H1 (cell line): ENCODE measurements around the gene CNDP1. TPM values are rescaled to one million over a fixed set of nuclear protein-coding genes. Genes with fewer than 3 reads are reported as not detected.
"Not testable (repeated sequence)": the region's sequence is repeated elsewhere in the genome, so short reads cannot be mapped to it uniquely, and the experiment has no call there.

ENCODE experiments used
- CTCF ChIA-PET: fragments of 300-600 bp; sonication (Branson Sonifier 250); formaldehyde crosslinking; loops from one replicate; lab custom pipeline; 2021; ENCODE audit not compliant: partially characterized antibody; lab: Charles Lee
- POLR2A ChIA-PET: fragments of 300-600 bp; sonication (Branson Sonifier 250); formaldehyde crosslinking; loops from one replicate; lab custom pipeline; 2021; ENCODE audit warnings: inconsistent platforms; ENCODE audit not compliant: partially characterized antibody; lab: Charles Lee
- DNase-seq, 2 experiments: peaks; one replicate each; pipeline versions ENCODE4 v3.0.0 to v3.0.0-alpha.2; 2010 to 2022; ENCODE audit warnings: low spot score in 2 of 2, low read depth in 1 of 2, mixed read lengths in 1 of 2
- FAIRE-seq: peaks from 2 replicates; lab custom pipeline; 2011; peaks lifted over from hg19 to GRCh38; lab: Jason Lieb, UNC
- H2AFZ ChIP-seq: 2 replicates; pipeline ENCODE4 v1.8.1; 2012; ENCODE audit warnings: low read length, inconsistent platforms
- H2AK5ac ChIP-seq: 2 replicates; pipeline ENCODE4 v1.6.1; 2013; ENCODE audit warnings: low read depth, low read length
- H2BK120ac ChIP-seq: replicated peaks from 2 replicates; pipeline ENCODE3; 2013; ENCODE audit warnings: low read depth, low read length, inconsistent platforms
- H2BK12ac ChIP-seq: 2 replicates; pipeline ENCODE4 v1.6.1; 2013; ENCODE audit warnings: low read depth, low read length
- H2BK15ac ChIP-seq: 2 replicates; pipeline ENCODE4 v1.6.1; 2013; ENCODE audit warnings: low read length
- H2BK20ac ChIP-seq: 2 replicates; pipeline ENCODE4 v1.6.1; 2013; ENCODE audit warnings: low read length
- H2BK5ac ChIP-seq: 2 replicates; pipeline ENCODE4 v1.6.1; 2013; ENCODE audit warnings: low read depth, low read length
- H3K14ac ChIP-seq: 2 replicates; pipeline ENCODE4 v1.6.1; 2013; ENCODE audit warnings: inconsistent platforms; ENCODE audit not compliant: insufficient read length
- H3K18ac ChIP-seq: 2 replicates; pipeline ENCODE4 v1.6.1; 2013; ENCODE audit warnings: low read length; ENCODE audit errors: extremely low read depth
- H3K23ac ChIP-seq: 2 replicates; pipeline ENCODE4 v1.6.1; 2013; ENCODE audit warnings: inconsistent platforms; ENCODE audit not compliant: insufficient read length
- H3K23me2 ChIP-seq: 2 replicates; pipeline ENCODE4 v1.6.1; 2013; ENCODE audit warnings: low read depth, low read length
- H3K27ac ChIP-seq: 2 replicates; pipeline ENCODE4 v1.6.1; 2011; ENCODE audit warnings: low read depth, low read length, inconsistent platforms
- H3K27me3 ChIP-seq, 4 experiments: replicated peaks in 1 of 4; 1 replicate in 1 of 4; 2 replicates in 3 of 4; pipeline versions ENCODE4 v1.6.1 to v1.8.1; 2011 to 2013; ENCODE audit warnings: low read length in 3 of 4, mild to moderate bottlenecking in 3 of 4, inconsistent platforms in 2 of 4, mixed read lengths in 2 of 4, moderate library complexity in 1 of 4; ENCODE audit not compliant: control insufficient read depth in 3 of 4, insufficient read depth in 3 of 4; ENCODE audit errors: extremely low read depth in 1 of 4
- H3K36me3 ChIP-seq, 4 experiments: 2 replicates each; pipeline versions ENCODE4 v1.6.1 to v1.8.1; 2011 to 2013; ENCODE audit warnings: mild to moderate bottlenecking in 4 of 4, low read length in 3 of 4, moderate library complexity in 2 of 4, control low read depth in 1 of 4, inconsistent platforms in 1 of 4; ENCODE audit not compliant: insufficient read depth in 4 of 4, control insufficient read depth in 2 of 4
- H3K4ac ChIP-seq: replicated peaks from 2 replicates; pipeline ENCODE3; 2013; ENCODE audit warnings: low read length, low read depth, mixed read lengths, inconsistent platforms; ENCODE audit not compliant: insufficient read length
- H3K4me1 ChIP-seq, 4 experiments: replicated peaks in 1 of 4; 1 replicate in 1 of 4; 2 replicates in 3 of 4; pipeline versions ENCODE4 v1.6.1 to v1.8.1; 2011 to 2013; ENCODE audit warnings: low read length in 3 of 4, inconsistent platforms in 2 of 4, mixed read lengths in 1 of 4; ENCODE audit not compliant: insufficient read depth in 4 of 4, control insufficient read depth in 3 of 4
- H3K4me2 ChIP-seq, 2 experiments: 2 replicates each; pipeline versions ENCODE4 v1.6.1 to v1.8.1; 2011 to 2013; ENCODE audit warnings: low read depth in 2 of 2, low read length in 2 of 2, control low read depth in 1 of 2, inconsistent platforms in 1 of 2, mild to moderate bottlenecking in 1 of 2; ENCODE audit not compliant: insufficient read depth in 1 of 2
- H3K4me3 ChIP-seq, 4 experiments: fragments of 200-600, 300-600 bp in 1 of 4; sonication (generic), shearing (Covaris generic), sonication (Bioruptor Twin) in 1 of 4; 2 replicates each; pipeline versions ENCODE4 v1.5.1 to v1.8.1; 2011 to 2016; ENCODE audit warnings: low read length in 4 of 4, low read depth in 3 of 4, control low read depth in 2 of 4, inconsistent platforms in 2 of 4, mild to moderate bottlenecking in 2 of 4, mixed read lengths in 1 of 4, moderate library complexity in 1 of 4; ENCODE audit not compliant: insufficient read depth in 2 of 4; ENCODE audit errors: extremely low read depth in 1 of 4
- H3K56ac ChIP-seq: replicated peaks from 2 replicates; pipeline ENCODE3; 2013; ENCODE audit warnings: low read depth, mild to moderate bottlenecking, mixed read lengths, low read length, inconsistent platforms; ENCODE audit not compliant: insufficient read length
- H3K79me1 ChIP-seq: 2 replicates; pipeline ENCODE4 v1.6.1; 2013; ENCODE audit warnings: low read depth, low read length, control low read depth
- H3K79me2 ChIP-seq, 2 experiments: 2 replicates each; pipeline versions ENCODE4 v1.6.1 to v1.8.1; 2012 to 2013; ENCODE audit warnings: low read length in 2 of 2, mild to moderate bottlenecking in 2 of 2, inconsistent platforms in 1 of 2; ENCODE audit not compliant: insufficient read depth in 2 of 2, control insufficient read depth in 1 of 2
- H3K9ac ChIP-seq, 4 experiments: replicated peaks in 1 of 4; 1 replicate in 1 of 4; 2 replicates in 3 of 4; pipeline versions ENCODE4 v1.6.1 to v1.8.1; 2011 to 2013; ENCODE audit warnings: low read depth in 3 of 4, low read length in 3 of 4, control low read depth in 2 of 4, mild to moderate bottlenecking in 2 of 4, moderate library complexity in 2 of 4, inconsistent platforms in 1 of 4; ENCODE audit errors: extremely low read depth in 1 of 4
- H3K9me3 ChIP-seq, 2 experiments: 2 replicates each; pipeline versions ENCODE4 v1.6.1 to v1.8.1; 2012 to 2013; ENCODE audit warnings: mild to moderate bottlenecking in 2 of 2, moderate library complexity in 2 of 2, control low read depth in 1 of 2, inconsistent platforms in 1 of 2, low read depth in 1 of 2, low read length in 1 of 2, mixed read lengths in 1 of 2; ENCODE audit not compliant: insufficient read depth in 2 of 2
- H4K20me1 ChIP-seq, 2 experiments: replicated peaks in 1 of 2; 2 replicates each; pipeline versions ENCODE3 to v1.8.1; 2011 to 2013; ENCODE audit warnings: inconsistent platforms in 2 of 2, low read length in 2 of 2, mild to moderate bottlenecking in 1 of 2; ENCODE audit not compliant: insufficient read depth in 2 of 2, control insufficient read depth in 1 of 2
- H4K5ac ChIP-seq: 2 replicates; pipeline ENCODE4 v1.6.1; 2013; ENCODE audit warnings: low read length, low read depth, mixed read lengths, inconsistent platforms; ENCODE audit not compliant: insufficient read length
- H4K8ac ChIP-seq: 2 replicates; pipeline ENCODE4 v1.8.0; 2013; ENCODE audit warnings: mild to moderate bottlenecking, moderate library complexity, low read length, inconsistent platforms; ENCODE audit not compliant: insufficient read depth; ENCODE audit errors: extremely low read depth
- H4K91ac ChIP-seq: replicated peaks from 2 replicates; pipeline ENCODE3; 2013; ENCODE audit warnings: low read length, mixed read lengths, inconsistent platforms; ENCODE audit not compliant: insufficient read length
- WGBS, 2 experiments: shearing (Covaris generic) in 1 of 2; methylation state at CpG; one replicate each; pipeline versions ENCODE4 v1.1.6 to v1.1.7; 2013 to 2015; ENCODE audit warnings: low lambda C conversion rate in 2 of 2, mixed read lengths in 2 of 2, inconsistent platforms in 1 of 2, low coverage in 1 of 2, missing lambda C conversion rate in 1 of 2; ENCODE audit not compliant: insufficient replicate concordance in 2 of 2, insufficient coverage in 1 of 2, insufficient read length in 1 of 2; ENCODE audit errors: extremely low coverage in 1 of 2, missing lambda C conversion rate in 1 of 2; 5-methylcytosine and 5-hydroxymethylcytosine counted together
- polyA plus RNA-seq, 7 experiments: library from polyadenylated mRNA; depleted of rRNA in 3 of 7; stranded (reverse) in 5 of 7; unstranded in 2 of 7; fragments of >200 nt in 5 of 7; fragments of 200-250 nt in 2 of 7; gene quantifications; 1 replicate in 5 of 7; 2 replicates in 1 of 7; 4 replicates in 1 of 7; pipeline versions ENCODE4 v1.2.1 to v1.2.3, GENCODE V29; 2011 to 2013; ENCODE audit warnings: missing spikeins in 2 of 7, mixed read lengths in 2 of 7
- total RNA-seq: library from RNA; stranded (reverse); fragmentation: NEBNext Ultra II Directional; extraction: Animal tissue kit (Norgen Biotek cat#: 25700); gene quantifications from 2 replicates; pipeline ENCODE4 v1.2.1, GENCODE V29; 2021

CNDP1 gene
- total and polyA plus RNA-seq, 2 of the 8 experiments (the other 6 are each of a cell fraction or from before 2014, with no cell fraction given): 0.09 TPM; not detected in 1

- H3K4me1 ChIP-seq, H2BK120ac ChIP-seq, H4K8ac ChIP-seq, H2BK20ac ChIP-seq, H4K20me1 ChIP-seq, H2AK5ac ChIP-seq, FAIRE-seq, H3K79me2 ChIP-seq, H3K4me3 ChIP-seq, H3K9ac ChIP-seq, H3K27me3 ChIP-seq, H3K14ac ChIP-seq, H2BK5ac ChIP-seq, H3K4ac ChIP-seq, POLR2A ChIA-PET, H2AFZ ChIP-seq, H3K56ac ChIP-seq, H3K23ac ChIP-seq, H3K18ac ChIP-seq, H2BK15ac ChIP-seq, H2BK12ac ChIP-seq, H3K4me2 ChIP-seq, H3K27ac ChIP-seq, H3K79me1 ChIP-seq, H3K23me2 ChIP-seq, H3K36me3 ChIP-seq, H4K91ac ChIP-seq, DNase-seq, H4K5ac ChIP-seq: not testable (repeated sequence)
- peaks cover 10 to 19% of the 10 kb centered on the region in 2 experiments for H3K9me3 ChIP-seq
- WGBS, 2 experiments: 100% methylated on average over 1 of the region's 1 CpG; no CpG with 5 or more reads in 1 of the 2 experiments
- CTCF ChIA-PET: interaction anchor here (0.6 to 2.3 kb wide), 2 partner anchors 13 to 81 kb away, joined by 3 to 12 read pairs; no protein-coding TSS in a partner anchor
Observed at GRCh38 chr18:74565164-74565563, 30.9 kb downstream of the CNDP1 start.

- H2BK12ac ChIP-seq, H3K9ac ChIP-seq, H4K91ac ChIP-seq, H3K14ac ChIP-seq, H3K56ac ChIP-seq, H3K23me2 ChIP-seq, H3K23ac ChIP-seq, H2BK5ac ChIP-seq, H3K79me2 ChIP-seq, H2AK5ac ChIP-seq, FAIRE-seq, H3K4me1 ChIP-seq, CTCF ChIA-PET, H4K5ac ChIP-seq, H3K79me1 ChIP-seq, DNase-seq, H3K18ac ChIP-seq, H2BK120ac ChIP-seq, H3K27ac ChIP-seq, H4K20me1 ChIP-seq, H2AFZ ChIP-seq, POLR2A ChIA-PET, H2BK15ac ChIP-seq, H3K4ac ChIP-seq, H3K36me3 ChIP-seq, H3K27me3 ChIP-seq, H3K4me2 ChIP-seq, H2BK20ac ChIP-seq, H4K8ac ChIP-seq, H3K4me3 ChIP-seq: not testable (repeated sequence)
- 77% methylated on average over 2 of the region's 3 CpGs; no CpG with 5 or more reads in 1 of the 2 experiments for WGBS, 2 experiments
- H3K9me3 ChIP-seq: peaks cover 10 to 19% of the 10 kb centered on the region in 2 experiments
Observed at GRCh38 chr18:74565993-74566392, 31.7 kb downstream of the CNDP1 start.
